HTR-8/SVneo (cell line): ENCODE measurements around the gene GJB2.

Experiments
- DNase-seq: peaks from one replicate; pipeline ENCODE4 v3.0.0; 2011; ENCODE audit warnings: low spot score, mixed read lengths; ENCODE audit not compliant: insufficient read length
- FAIRE-seq: peaks from 2 replicates; lab custom pipeline; 2011; peaks lifted over from hg19 to GRCh38; lab: Jason Lieb, UNC

GJB2 gene

GRCh38 chr13:20193162-20193906, 596 bp upstream of the GJB2 start:
- no peak for FAIRE-seq
- DNase-seq = no peak

- no peak for DNase-seq
- FAIRE-seq = no peak
Measured at GRCh38 chr13:20192158-20192835, 441 bp downstream of the GJB2 start.

- FAIRE-seq (no peak), DNase-seq (no peak)
Measured at GRCh38 chr13:20191311-20192157, 1.2 kb downstream of the GJB2 start.

- FAIRE-seq = no peak
Measured at GRCh38 chr13:20190481-20191310, 2.0 kb downstream of the GJB2 start.

GRCh38 chr13:20190076-20190475, 2.7 kb downstream of the GJB2 start:
- no peak for DNase-seq
- no peak for FAIRE-seq

More at GRCh38 chr13:20190481-20191310, 2.0 kb downstream of the GJB2 start:
- DNase-seq = no peak

- FAIRE-seq (no peak), DNase-seq (no peak)
Measured at GRCh38 chr13:20188667-20189553, 3.8 kb downstream of the GJB2 start.

GRCh38 chr13:20186771-20187170, 6.0 kb downstream of the GJB2 start:
- FAIRE-seq (no peak), DNase-seq (no peak)

GRCh38 chr13:20185366-20186056, 7.2 kb downstream of the GJB2 start:
- DNase-seq (no peak), FAIRE-seq (no peak)

GRCh38 chr13:20182231-20182846, 10.4 kb downstream of the GJB2 start:
- FAIRE-seq = no peak

GRCh38 chr13:20181188-20181587, 11.6 kb downstream of the GJB2 start:
- no peak for FAIRE-seq
- no peak for DNase-seq

More at GRCh38 chr13:20182231-20182846, 10.4 kb downstream of the GJB2 start:
- DNase-seq = peak; percentile 54

GRCh38 chr13:20178156-20178555, 14.6 kb downstream of the GJB2 start:
- FAIRE-seq (no peak), DNase-seq (no peak)

GRCh38 chr13:20177049-20177831, 15.5 kb downstream of the GJB2 start:
- FAIRE-seq = no peak

GRCh38 chr13:20175907-20176652, 16.7 kb downstream of the GJB2 start:
- FAIRE-seq (no peak), DNase-seq (no peak)

More at GRCh38 chr13:20177049-20177831, 15.5 kb downstream of the GJB2 start:
- no peak for DNase-seq

- DNase-seq (no peak), FAIRE-seq (no peak)
Measured at GRCh38 chr13:20175406-20175794, 17.3 kb downstream of the GJB2 start.

GRCh38 chr13:20174656-20175405, 17.9 kb downstream of the GJB2 start:
- FAIRE-seq = peak; percentile 38
- peak; percentile 76 for DNase-seq
